Measurements from ENCODE around the gene SIGLEC15. TPM values are rescaled to one million over a fixed set of nuclear protein-coding genes. Genes with fewer than 3 reads are reported as not detected.

Gene SIGLEC15
- total and polyA plus RNA-seq, 4 donors: 0.17 to 0.42 (median 0.29) TPM

DNA sequence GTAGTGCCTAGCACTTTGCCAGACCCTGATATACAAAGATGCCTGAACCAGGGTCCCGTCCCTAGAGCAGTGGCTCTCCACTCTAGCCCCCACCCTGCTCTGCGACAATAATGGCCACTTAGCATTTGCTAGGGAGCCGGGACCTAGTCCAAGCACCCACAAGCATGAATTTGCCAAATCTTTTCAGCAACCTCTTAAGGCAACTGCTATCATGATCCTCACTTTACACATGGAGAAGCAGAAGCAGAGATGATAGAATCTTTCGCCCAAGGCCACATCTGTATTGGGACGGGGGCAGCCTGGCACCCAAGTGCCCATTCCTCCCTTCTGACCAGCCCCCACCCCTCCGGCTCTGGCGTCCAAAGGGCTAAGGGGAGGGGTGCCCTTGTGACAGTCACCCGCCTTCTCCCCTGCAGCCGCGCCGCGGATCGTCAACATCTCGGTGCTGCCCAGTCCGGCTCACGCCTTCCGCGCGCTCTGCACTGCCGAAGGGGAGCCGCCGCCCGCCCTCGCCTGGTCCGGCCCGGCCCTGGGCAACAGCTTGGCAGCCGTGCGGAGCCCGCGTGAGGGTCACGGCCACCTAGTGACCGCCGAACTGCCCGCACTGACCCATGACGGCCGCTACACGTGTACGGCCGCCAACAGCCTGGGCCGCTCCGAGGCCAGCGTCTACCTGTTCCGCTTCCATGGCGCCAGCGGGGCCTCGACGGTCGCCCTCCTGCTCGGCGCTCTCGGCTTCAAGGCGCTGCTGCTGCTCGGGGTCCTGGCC lies 13.0 kb downstream of the SIGLEC15 start:
- Histone ChIP-seq H3K9me3 (ENCODE audit: control insufficient read depth in 4 of 4, low read length in 3 of 4) (no peaks in the 10 kb centered on the region), H3K4me3 (ENCODE audit: low read depth in 1 of 3, low read length in 3 of 3) (peak overlapping the region in 1 of 3 donors; percentile 36), H3K27ac (ENCODE audit: low read depth in 1 of 2, low read length in 2 of 2) (peak overlapping the region; percentile 35 to 51), H3K36me3 (ENCODE audit: control insufficient read depth in 4 of 4, insufficient read depth in 3 of 4, low read depth in 1 of 4, low read length in 3 of 4) (no peaks in the 10 kb centered on the region), H3K27me3 (ENCODE audit: control insufficient read depth in 4 of 4, insufficient read depth in 4 of 4, low read length in 3 of 4) (no peaks in the 10 kb centered on the region), H3K9ac (ENCODE audit: low read depth in 1 of 2, low read length in 2 of 2) (no peak overlapping the region), H3K4me1 (ENCODE audit: control insufficient read depth in 4 of 4, insufficient read depth in 4 of 4, low read length in 3 of 4) (peaks cover 9 to 37% (median 23%) of the 10 kb centered on the region in 4 donors)
- no peak for DNase-seq (ENCODE audit: low spot score)
- TF ChIP-seq FOXA1 (IDR thresholded peaks at IDR 0.05): no peak
- TF ChIP-seq RXRA (IDR thresholded peaks at IDR 0.05): peak; percentile 32 to 44
- WGBS: 13% methylated on average over 53 of the region's 53 CpGs

DNA sequence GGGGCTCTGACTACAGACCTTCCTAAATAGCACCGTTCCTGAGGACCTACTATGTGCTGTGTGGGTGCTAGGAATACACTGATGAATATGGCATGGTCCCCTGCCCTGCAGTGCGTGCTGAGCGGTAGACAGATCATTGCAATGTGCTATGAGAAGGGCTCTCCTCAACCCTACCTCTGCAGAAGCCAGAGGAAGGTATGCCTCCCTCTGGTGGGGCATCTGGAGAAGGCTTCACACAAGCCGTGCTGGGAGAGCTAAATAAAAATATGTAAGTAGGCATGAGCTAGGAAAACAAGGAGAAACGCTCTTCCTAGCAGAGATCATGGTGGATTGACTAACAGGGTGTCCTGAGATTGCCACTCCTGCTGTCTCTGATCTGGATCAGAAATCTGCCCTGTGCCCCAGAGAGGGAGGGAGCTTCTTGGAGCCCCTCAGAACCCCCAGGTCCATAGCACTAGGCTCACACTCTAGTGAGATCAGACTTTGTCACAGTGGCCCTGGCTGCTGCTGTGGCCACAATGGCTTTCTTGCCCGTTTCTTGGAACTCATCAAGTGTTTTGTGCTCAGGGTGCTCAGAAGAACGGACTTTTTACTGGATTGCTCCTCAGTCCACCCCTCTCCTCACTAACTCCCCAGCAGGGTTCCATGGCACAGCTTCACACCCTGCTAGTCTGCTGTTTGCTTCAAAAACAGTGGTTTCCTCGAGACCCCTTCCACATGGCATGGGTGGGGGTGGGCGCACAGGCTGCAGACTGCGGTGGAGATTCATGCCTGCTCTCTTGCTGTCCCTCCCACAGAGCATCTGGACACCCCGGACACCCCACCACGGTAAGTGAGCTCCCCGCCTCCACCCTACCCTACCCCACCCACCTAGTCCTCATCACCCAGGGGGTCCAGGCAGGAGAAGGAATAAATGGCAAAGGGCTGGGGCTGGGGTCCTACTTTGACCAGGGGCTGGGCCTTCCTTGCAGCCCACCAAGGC lies 14.2 kb downstream of the SIGLEC15 start:
- Histone ChIP-seq H3K27me3 (ENCODE audit: control insufficient read depth in 4 of 4, insufficient read depth in 4 of 4, low read length in 3 of 4) (no peaks in the 10 kb centered on the region), H3K27ac (ENCODE audit: low read depth in 1 of 2, low read length in 2 of 2) (peak overlapping the region; percentile 35 to 51), H3K4me1 (ENCODE audit: control insufficient read depth in 4 of 4, insufficient read depth in 4 of 4, low read length in 3 of 4) (peaks cover 7 to 34% (median 22%) of the 10 kb centered on the region in 4 donors), H3K36me3 (ENCODE audit: control insufficient read depth in 4 of 4, insufficient read depth in 3 of 4, low read depth in 1 of 4, low read length in 3 of 4) (no peaks in the 10 kb centered on the region), H3K9me3 (ENCODE audit: control insufficient read depth in 4 of 4, low read length in 3 of 4) (no peaks in the 10 kb centered on the region), H3K4me3 (ENCODE audit: low read depth in 1 of 3, low read length in 3 of 3) (no peak overlapping the region), H3K9ac (ENCODE audit: low read depth in 1 of 2, low read length in 2 of 2) (no peak overlapping the region)
- TF ChIP-seq YY1 (IDR thresholded peaks at IDR 0.05) (no peak), NR2F2 (IDR thresholded peaks at IDR 0.05) (no peak), GABPA (IDR thresholded peaks at IDR 0.05 in 1 of 2, conservative IDR thresholded peaks at IDR 0.05 in 1 of 2) (no peak), JUND (IDR thresholded peaks at IDR 0.05) (no peak), SP1 (IDR thresholded peaks at IDR 0.05) (no peak), RXRA (IDR thresholded peaks at IDR 0.05) (peak in 1 of 2 donors; percentile 18), HNF4G (IDR thresholded peaks at IDR 0.05) (no peak), FOXA2 (IDR thresholded peaks at IDR 0.05) (no peak), FOXA1 (IDR thresholded peaks at IDR 0.05) (no peak), TAF1 (conservative IDR thresholded peaks at IDR 0.05) (no peak), HNF4A (conservative IDR thresholded peaks at IDR 0.05) (peak in 1 of 2 donors; percentile 8), EGR1 (IDR thresholded peaks at IDR 0.05; ENCODE audit: low read depth in 2 of 2) (no peak), RAD21 (IDR thresholded peaks at IDR 0.05) (peak; percentile 89 to 95)
- TF ChIP-seq, protein P1, sequence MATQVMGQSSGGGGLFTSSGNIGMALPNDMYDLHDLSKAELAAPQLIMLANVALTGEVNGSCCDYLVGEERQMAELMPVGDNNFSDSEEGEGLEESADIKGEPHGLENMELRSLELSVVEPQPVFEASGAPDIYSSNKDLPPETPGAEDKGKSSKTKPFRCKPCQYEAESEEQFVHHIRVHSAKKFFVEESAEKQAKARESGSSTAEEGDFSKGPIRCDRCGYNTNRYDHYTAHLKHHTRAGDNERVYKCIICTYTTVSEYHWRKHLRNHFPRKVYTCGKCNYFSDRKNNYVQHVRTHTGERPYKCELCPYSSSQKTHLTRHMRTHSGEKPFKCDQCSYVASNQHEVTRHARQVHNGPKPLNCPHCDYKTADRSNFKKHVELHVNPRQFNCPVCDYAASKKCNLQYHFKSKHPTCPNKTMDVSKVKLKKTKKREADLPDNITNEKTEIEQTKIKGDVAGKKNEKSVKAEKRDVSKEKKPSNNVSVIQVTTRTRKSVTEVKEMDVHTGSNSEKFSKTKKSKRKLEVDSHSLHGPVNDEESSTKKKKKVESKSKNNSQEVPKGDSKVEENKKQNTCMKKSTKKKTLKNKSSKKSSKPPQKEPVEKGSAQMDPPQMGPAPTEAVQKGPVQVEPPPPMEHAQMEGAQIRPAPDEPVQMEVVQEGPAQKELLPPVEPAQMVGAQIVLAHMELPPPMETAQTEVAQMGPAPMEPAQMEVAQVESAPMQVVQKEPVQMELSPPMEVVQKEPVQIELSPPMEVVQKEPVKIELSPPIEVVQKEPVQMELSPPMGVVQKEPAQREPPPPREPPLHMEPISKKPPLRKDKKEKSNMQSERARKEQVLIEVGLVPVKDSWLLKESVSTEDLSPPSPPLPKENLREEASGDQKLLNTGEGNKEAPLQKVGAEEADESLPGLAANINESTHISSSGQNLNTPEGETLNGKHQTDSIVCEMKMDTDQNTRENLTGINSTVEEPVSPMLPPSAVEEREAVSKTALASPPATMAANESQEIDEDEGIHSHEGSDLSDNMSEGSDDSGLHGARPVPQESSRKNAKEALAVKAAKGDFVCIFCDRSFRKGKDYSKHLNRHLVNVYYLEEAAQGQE (IDR thresholded peaks at IDR 0.05): no peak
- TF ChIP-seq, protein P2, sequence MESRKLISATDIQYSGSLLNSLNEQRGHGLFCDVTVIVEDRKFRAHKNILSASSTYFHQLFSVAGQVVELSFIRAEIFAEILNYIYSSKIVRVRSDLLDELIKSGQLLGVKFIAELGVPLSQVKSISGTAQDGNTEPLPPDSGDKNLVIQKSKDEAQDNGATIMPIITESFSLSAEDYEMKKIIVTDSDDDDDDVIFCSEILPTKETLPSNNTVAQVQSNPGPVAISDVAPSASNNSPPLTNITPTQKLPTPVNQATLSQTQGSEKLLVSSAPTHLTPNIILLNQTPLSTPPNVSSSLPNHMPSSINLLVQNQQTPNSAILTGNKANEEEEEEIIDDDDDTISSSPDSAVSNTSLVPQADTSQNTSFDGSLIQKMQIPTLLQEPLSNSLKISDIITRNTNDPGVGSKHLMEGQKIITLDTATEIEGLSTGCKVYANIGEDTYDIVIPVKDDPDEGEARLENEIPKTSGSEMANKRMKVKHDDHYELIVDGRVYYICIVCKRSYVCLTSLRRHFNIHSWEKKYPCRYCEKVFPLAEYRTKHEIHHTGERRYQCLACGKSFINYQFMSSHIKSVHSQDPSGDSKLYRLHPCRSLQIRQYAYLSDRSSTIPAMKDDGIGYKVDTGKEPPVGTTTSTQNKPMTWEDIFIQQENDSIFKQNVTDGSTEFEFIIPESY (IDR thresholded peaks at IDR 0.05): no peak
- TF ChIP-seq, protein P3, sequence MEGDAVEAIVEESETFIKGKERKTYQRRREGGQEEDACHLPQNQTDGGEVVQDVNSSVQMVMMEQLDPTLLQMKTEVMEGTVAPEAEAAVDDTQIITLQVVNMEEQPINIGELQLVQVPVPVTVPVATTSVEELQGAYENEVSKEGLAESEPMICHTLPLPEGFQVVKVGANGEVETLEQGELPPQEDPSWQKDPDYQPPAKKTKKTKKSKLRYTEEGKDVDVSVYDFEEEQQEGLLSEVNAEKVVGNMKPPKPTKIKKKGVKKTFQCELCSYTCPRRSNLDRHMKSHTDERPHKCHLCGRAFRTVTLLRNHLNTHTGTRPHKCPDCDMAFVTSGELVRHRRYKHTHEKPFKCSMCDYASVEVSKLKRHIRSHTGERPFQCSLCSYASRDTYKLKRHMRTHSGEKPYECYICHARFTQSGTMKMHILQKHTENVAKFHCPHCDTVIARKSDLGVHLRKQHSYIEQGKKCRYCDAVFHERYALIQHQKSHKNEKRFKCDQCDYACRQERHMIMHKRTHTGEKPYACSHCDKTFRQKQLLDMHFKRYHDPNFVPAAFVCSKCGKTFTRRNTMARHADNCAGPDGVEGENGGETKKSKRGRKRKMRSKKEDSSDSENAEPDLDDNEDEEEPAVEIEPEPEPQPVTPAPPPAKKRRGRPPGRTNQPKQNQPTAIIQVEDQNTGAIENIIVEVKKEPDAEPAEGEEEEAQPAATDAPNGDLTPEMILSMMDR (IDR thresholded peaks at IDR 0.05; ENCODE audit: low read depth, low read length, missing input control): peak; percentile 68
- TF ChIP-seq, protein P4, sequence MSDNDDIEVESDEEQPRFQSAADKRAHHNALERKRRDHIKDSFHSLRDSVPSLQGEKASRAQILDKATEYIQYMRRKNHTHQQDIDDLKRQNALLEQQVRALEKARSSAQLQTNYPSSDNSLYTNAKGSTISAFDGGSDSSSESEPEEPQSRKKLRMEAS (IDR thresholded peaks at IDR 0.05): no peak
- TF ChIP-seq, protein P5, sequence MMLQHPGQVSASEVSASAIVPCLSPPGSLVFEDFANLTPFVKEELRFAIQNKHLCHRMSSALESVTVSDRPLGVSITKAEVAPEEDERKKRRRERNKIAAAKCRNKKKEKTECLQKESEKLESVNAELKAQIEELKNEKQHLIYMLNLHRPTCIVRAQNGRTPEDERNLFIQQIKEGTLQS (IDR thresholded peaks at IDR 0.05): no peak
- 62% methylated on average over 13 of the region's 13 CpGs for WGBS
- no peak for DNase-seq (ENCODE audit: low spot score)

Data from liver (tissue), 9 donors.